GM18870 (cell line): ENCODE results near the gene FLT1.

Experiments
- ATAC-seq: cut with Tn5 transposase; IDR thresholded peaks from one replicate; pipeline ENCODE4 v1.9.1; 2021; ENCODE audit warnings: moderate library complexity; ENCODE audit not compliant: unreplicated experiment

Gene FLT1

DNA sequence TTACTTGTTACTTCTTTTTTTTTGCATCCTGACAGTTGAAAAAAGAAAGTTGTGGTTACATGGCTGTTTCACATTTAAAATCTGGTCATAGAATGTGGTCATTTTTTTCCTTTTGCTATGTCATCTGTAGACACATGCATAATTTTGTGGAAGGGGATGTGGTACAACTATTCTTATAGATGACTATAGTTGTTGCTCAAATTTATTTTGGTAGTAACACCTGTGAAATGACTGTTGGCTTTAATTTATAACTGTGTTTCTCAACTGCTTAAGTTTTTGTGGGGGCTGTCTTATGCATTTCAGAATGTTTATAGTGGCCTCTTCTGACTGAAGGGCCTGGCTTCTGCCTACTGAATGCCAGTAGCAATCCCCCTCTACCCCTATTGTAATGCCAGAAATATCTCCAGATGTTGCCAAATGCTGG lies 226.1 kb downstream of the FLT1 start:
- peak; percentile 98 for ATAC-seq

DNA sequence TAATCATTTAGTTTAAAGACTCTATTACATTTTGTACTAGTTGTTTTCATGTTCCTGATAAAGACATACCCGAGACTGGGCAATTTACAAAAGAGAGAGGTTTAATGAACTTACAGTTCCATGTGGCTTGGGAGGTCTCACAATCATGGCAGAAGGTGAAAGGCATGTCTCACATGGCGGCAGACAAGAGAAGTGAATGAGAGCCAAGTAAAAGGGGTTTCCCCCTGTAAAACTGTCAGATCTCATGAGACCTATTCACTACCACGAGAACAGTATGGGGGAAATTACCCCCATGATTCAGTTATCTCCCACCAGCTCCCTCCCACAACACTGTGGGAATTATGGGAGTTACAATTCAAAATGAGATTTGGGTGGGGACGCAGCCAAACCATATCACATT lies 227.4 kb downstream of the FLT1 start:
- no peak for ATAC-seq

DNA sequence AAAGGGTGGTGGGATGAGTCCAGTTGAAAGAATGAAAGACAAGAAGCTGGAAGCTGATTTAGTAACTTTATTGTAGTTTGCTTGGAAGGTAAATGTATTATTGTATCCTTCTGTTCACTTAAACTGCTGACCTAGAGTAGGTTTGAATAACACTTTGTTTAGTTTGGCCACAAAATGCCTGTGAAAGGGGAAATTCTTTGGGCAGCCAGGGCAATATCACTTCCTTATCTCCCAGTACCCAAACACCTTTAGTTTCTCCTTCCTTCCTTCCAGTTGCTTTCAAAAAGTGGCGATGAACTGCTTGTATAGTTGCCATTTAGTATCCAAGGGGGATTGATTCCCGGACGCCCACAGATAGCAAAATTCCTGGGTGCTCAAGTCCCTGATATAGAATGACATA lies 236.5 kb downstream of the FLT1 start:
- ATAC-seq: no peak

DNA sequence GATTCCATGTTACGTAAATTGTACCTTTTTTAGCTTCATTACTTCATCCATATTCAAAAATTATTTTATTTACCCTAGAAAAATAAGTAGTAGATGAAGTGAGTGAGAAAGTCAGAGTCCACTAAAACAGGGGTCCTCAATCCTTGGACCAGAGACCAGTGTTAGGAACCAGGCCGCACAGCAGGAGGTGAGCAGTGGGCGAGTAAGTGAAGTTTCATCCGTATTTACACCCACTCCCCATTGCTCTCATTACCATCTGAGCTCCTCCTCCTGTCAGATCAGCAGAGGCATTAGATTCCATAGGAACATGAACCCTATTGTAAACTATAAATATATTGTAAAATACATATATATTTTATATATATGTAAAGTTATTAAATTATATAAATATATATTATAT lies 237.6 kb downstream of the FLT1 start:
- ATAC-seq: no peak

DNA sequence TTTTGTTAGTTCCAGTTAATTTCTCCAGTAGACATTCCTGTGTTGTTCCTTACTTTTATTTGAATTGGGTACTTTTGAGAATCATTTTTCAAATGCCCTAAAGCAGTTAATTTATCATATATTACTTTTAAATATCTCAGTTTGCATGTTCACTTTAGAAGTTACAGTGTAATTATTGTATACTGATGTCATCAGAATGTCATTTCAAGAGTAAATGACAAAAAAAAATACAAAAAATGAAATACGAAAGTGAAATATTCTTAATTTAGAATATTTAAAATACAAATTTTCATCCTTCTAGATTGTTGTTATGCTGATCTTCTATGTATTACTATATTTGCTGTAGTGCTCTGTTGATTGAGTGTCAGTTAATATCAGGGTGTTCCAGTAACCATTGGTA lies 242.4 kb downstream of the FLT1 start:
- no peak for ATAC-seq

DNA sequence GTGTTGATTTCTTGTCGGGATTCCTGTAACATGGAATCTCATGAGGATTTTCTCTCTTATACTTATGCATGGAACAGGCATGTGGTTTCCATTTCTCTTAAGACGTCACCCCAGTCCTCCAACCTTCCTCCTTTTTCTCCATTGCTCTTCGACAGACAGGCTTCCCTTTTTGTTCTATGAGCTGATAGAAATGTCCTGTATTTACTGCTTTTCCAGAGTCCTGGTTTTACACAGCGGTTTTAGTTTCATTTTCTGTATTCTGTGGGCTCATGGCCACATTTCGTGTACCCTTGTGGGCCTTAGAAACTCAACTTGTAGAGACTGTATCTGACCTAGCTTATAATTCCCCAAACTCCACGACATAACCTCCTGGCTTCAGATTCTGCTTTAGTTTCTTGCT lies 243.5 kb downstream of the FLT1 start:
- no peak for ATAC-seq

DNA sequence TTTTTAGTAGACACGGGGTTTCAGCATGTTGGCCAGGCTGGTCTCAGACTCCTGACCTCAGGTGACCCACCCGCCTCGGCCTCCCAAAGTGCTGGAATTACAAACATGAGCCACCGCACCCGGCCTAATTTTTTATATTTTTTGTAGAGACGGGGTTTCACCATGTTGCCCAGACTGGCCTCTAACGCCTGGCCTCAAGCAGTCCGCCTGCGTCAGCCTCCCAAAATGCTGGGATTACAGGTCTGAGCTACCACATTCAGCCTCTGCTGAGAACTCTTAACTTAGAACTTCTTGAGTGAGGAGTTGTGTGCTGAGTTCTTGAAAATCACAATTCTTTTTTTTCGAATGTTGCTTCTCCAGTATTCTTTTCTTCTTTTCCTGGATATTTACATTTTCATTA lies 244.4 kb downstream of the FLT1 start:
- ATAC-seq: no peak
